GOT3 (cell line): ENCODE data around the gene ERI2.
"Not testable (repeated sequence)": the region's sequence is repeated elsewhere in the genome, so short reads cannot be mapped to it uniquely, and the experiment has no call there.

ENCODE experiments used
- DNase-seq: peaks from one replicate; lab custom pipeline; 2025; ENCODE audit warnings: mixed read lengths; lab: John Stamatoyannopoulos, UW

Gene ERI2

DNA sequence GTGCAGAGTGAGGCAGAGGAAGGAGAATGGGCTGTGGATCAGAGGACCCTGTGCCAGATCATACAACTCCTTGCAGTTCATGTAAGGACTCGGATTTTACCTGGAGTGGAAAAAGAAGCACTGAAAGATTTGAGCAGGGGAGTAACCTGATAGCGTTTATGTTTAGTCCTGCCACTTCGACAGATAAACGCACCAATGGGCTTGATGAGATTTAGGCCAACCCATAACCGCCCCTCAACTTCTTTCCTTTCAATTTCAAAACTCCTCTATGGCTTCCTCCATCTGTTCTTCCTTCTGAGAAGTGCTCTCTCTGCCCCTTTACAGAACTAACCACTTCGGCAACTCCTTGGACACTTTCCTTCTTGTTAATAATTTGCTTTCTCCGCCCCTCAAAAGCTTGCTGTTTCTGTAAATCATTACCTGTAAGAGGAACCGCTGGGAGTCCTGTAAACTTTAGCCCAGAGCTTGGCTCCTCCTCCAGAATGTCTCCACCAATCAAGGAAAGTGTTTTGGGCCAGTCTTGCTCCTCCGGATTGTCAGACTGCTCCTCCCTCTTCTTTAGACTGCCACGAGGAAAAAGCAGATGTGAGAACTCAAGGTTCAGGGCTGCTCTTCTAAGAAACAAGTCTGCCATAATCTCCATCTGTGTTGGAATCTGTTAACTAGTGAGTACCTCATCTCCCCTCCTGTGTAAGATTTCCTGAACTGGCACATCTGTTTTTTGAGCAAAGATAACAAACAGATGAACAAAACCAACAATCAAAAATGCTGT lies 42.6 kb downstream of the ERI2 start, which contains the start of gene ACSM3:
Gene ACSM3, plus strand, starts transcription at position 554 of the 772 bp plus-strand sequence. CDS start 6,021 bp downstream, outside the sequence.
- no peak for DNase-seq

DNA sequence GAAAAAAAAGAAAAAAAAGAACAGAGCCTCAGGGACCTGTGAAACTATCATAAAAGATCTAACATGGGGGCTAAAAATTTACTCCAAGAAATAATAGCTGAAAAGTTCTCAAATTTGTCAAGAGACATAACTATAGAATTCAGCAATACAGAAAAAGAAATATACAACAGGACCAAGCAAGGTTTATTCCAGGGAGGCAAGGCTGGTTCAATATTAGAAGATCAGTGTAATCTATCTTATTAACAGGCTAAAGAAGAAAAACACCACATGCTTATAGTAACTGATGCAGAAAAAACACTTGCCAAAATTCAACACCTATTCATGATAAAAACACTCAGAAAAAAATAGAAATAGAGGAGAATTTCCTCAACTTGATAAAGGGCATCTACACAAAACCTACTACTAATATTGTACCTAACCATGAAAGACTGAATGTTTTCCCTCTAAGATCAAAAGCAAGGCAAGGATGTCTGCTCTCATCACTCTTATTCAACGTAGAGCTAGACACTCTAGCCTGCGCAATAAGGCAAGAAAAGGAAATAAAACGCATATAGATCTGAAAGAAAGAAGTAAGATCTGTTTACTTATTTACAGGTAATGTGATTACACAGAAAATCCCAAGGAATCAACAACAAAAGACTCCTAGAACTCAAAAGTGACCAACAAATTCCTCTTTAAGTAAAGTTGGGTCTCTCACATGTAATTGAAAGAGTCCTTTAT lies 43.7 kb downstream of the ERI2 start:
- DNase-seq, result no peak

DNA sequence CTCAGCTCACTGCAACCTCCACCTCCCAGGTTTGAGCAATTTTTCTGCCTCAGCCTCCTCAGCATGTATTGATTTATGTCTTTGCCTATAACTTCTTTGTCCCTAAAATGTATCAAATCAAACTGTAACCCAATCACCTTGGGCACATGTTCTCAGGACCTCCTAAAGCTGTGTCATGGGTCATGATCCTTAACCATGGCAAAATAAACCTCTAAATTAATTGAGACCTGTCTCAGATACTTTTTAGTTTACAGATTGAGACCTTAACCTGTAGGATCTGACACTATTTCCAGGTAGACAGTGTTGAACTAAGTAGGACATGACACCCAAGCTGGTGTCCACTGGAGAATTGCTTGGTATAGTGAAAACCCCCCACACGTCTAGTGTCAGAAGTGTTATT lies 45.1 kb downstream of the ERI2 start:
- DNase-seq, result no peak

DNA sequence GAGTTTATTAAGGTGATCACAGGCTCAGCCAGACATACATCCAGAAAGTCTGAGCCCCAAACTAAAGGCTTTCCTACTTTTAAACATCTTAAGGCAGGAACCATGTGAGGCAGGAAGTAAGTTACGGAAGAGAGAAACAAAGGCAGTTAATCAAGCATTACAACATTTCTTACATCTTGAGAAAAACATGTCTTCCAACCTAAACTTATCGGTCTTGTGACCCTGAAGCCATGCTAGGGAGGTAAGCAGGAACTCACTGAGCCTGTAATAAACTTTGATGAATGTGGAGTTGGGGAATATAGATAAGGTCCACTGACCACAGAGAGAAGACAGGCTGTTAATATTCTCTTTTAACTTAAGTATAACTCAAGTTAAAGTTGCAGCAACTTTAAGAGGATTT lies 45.9 kb downstream of the ERI2 start:
- DNase-seq, result no peak

DNA sequence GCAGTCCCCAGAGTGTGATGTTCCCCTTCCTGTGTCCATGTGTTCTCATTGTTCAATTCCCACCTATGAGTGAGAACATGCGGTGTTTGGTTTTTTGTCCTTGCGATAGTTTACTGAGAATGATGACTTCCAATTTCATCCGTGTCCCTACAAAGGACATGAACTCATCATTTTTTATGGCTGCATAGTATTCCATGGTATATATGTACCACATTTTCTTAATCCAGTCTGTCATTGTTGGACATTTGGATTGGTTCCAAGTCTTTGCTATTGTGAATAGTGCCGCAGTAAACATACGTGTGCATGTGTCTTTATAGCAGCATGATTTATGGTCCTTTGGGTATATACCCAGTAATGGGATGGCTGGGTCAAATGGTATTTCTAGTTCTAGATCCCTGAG lies 50.5 kb downstream of the ERI2 start:
- DNase-seq, result not testable (repeated sequence)

DNA sequence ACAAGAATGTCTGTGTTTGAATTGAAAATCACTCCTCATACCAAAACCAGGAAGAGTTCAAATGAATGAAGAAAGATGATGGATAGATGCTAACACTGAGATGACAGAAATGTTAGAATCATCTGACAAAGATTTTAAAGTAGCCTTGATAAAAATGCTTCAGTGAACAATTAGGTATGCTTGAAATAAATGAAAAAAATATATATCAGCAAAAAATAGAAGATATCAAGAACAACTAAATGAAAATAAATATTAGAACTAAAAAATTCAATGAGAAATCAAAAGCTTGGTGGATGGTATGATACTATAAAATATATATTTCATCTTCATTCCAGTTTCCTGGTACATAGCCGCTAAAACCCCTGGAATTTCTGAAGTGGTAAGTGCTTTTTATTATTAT lies 51.0 kb downstream of the ERI2 start:
- DNase-seq, result no peak

DNA sequence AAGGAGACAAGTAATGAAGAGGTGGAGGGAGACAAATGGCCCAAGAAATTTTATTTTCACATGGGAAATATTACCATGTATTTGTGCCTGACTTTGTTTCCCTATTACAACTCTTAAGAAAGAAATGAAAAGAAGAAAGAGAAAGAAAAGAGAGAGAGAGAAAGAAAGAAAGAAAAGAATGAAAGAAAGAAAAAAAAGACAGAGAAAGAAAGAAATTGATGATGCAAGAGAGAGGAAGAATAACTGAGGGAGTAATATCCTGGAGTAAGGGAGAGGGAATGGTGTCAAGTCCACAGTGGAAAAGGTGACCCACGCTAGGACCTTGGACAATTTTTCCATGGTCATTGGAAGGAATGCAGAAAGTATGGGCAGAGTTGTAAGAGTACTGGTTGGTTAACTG lies 52.5 kb downstream of the ERI2 start:
- no peak for DNase-seq

DNA sequence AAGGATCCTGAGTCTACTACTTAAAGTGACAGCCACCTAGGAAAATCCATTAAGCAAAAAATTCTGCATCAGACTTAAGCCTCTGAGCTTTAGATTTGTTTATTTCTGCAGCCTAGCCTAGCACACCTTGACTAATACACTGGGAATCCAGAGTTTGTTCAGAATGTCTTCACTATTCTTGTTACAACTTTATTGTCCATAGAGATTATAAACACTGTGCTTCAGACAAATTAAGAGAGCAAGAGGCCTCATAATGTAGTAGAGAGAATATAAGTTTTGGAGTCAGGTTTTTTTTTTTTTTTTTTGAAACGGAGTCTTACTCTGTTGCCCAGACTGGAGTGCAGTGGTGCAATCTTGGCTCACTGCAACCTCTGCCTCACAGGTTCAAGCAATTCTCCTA lies 55.7 kb downstream of the ERI2 start:
- no peak for DNase-seq

DNA sequence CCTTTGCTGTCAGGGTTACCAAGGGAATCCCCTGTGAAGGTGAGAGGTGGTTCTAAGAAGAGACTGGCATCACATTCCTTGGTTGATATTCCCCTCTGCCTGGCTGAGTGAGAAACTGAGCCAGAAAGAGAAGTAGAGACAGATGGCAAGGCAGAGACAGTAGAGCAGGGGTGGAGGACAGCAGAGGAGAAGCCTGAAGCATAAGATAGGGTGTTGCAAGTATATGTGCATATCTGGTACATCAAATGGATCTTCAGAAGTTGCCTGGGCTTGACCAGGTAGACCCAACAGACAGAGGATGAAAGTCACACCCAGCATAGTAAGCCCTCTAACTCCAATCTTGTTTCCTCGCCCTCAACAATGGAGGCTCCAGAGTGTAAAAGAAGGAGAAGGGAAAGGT lies 56.8 kb downstream of the ERI2 start:
- no peak for DNase-seq

DNA sequence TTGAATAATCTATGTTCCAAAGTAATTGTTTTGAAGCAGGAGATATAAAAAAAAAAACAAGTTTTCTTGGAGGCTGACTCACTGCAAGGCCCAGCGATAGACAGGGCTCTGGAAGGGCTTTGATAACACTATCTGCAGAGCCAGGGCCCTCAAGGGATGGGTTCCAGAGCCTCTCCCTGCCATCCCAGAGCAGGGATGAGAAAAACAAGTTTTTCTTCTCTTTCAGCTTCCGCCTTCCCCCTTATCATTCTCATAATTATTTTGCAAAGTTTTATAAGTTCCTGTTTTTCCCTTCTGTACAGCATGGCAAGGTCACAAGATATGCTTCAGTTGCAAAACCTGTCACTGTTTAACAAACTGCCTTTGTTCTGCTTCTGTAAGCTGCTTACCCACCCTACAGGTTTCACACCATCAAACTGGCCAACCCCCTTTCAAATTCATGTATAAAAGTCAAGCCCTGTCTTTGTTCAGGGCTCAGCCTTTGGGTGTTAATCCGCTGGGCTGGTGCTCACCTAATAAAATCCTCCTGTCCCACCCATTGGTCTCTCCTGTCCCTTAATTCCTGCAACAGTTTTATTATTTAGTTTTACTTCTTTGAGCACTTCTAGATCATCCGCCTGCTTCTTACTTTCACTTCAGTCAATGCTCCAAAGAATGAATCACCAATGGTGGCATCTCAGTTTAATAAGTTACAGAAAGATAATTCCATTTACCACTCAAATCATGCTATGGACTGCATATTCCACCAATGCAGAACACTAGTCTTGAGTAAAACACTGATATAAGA lies 59.0 kb downstream of the ERI2 start:
- no peak for DNase-seq

DNA sequence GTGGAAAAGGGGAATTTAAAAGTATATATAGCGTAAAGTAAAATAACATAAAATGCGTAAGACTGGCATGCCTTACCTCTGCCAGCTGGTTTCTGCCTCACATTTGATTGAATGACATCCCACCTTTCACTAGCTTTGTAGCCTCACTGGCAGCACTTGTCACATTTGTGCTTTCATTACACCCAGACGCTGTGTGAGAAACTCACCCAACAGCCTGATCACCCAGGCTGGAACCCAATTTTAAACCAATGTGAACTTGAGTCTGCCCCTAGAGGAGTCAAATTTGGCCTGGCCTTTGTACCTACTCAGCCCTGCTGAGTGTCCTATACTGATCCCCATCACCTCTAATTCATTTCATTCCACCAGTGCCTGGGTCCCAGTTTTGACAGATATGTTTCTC lies 59.8 kb downstream of the ERI2 start:
- no peak for DNase-seq
